Activated B cell treated with CpG ODN at 0.5 μM for 24 hours (primary cell): ENCODE results near the gene ZFHX3. TPM values are rescaled to one million over a fixed set of nuclear protein-coding genes. Genes with fewer than 3 reads are reported as not detected.
A peak's percentile ranks its signal among the peaks of the same experiment; 100 is the strongest.

Experiments used
- ATAC-seq: fragments of 200-7000 bp; cut with Tn5 transposase; one replicate; pipeline ENCODE4 v1.10.0; 2021; ENCODE audit warnings: low read depth, mild to moderate bottlenecking, moderate library complexity
- CTCF ChIA-PET: fragments of 350-600 bp; sonication (Branson Sonifier 250); formaldehyde crosslinking; loops from one replicate; lab custom pipeline; 2021; ENCODE audit warnings: antibody characterized with exemption; lab: Charles Lee
- POLR2A ChIA-PET: fragments of 350-600 bp; sonication (Branson Sonifier 250); formaldehyde crosslinking; loops from one replicate; lab custom pipeline; 2021; ENCODE audit warnings: antibody characterized with exemption; lab: Charles Lee
- DNase-seq: peaks from one replicate; pipeline ENCODE4 v3.0.0; 2022
- H3K27ac Mint-ChIP-seq: one replicate; pipeline ENCODE4 v1.8.0; 2020; ENCODE audit warnings: mixed read lengths
- H3K27me3 Mint-ChIP-seq: one replicate; pipeline ENCODE4 v1.8.0; 2021; ENCODE audit warnings: mixed read lengths
- H3K36me3 Mint-ChIP-seq: one replicate; pipeline ENCODE4 v1.8.0; 2021; ENCODE audit warnings: low read depth, mixed read lengths
- H3K4me1 Mint-ChIP-seq: one replicate; pipeline ENCODE4 v1.8.0; 2021; ENCODE audit warnings: mixed read lengths
- H3K4me3 Mint-ChIP-seq: one replicate; pipeline ENCODE4 v1.8.0; 2020; ENCODE audit warnings: mild to moderate bottlenecking, mixed read lengths
- H3K9me3 Mint-ChIP-seq: one replicate; pipeline ENCODE4 v1.8.0; 2020; ENCODE audit warnings: mixed read lengths
- CTCF ChIP-seq: fragments of 200-600 bp; IDR thresholded peaks from one replicate; pipeline ENCODE4 v1.8.0; 2022; ENCODE audit warnings: antibody characterized with exemption, mild to moderate bottlenecking
- intact Hi-C: fragments of 100-400 bp; cut with micrococcal nuclease; formaldehyde crosslinking; loops from one replicate; pipeline ENCODE4 v1.15.1; 2024
- total RNA-seq: library from RNA; stranded (reverse); gene quantifications from 2 replicates; pipeline ENCODE4 v1.2.3, GENCODE V29; 2022

ZFHX3 gene
- total RNA-seq, 1 donor from 2014 or later, result 9.2 TPM

GRCh38 chr16:73057291-73058210 lies 9.6 kb upstream of the ZFHX3 start:
- ChIA-PET POLR2A (interaction anchor here (0.6 kb wide), 1 partner anchor 10 kb away, joined by 3 read pairs; the partner anchor contains the start of gene ZFHX3), CTCF (interaction anchor here (0.6 kb wide), 1 partner anchor 555 kb away, joined by 5 read pairs; no protein-coding TSS in a partner anchor)
- H3K36me3 Mint-ChIP-seq, result peaks cover 2% of the 10 kb centered on the region
- H3K27ac Mint-ChIP-seq, result peak overlapping the region; percentile 77
- H3K4me1 Mint-ChIP-seq, result peaks cover 20% of the 10 kb centered on the region
- ATAC-seq (peak; percentile 51), DNase-seq (peak; percentile 48)
- H3K27me3 Mint-ChIP-seq, result peaks cover 30% of the 10 kb centered on the region
- peak overlapping the region; percentile 88 for H3K4me3 Mint-ChIP-seq
- H3K9me3 Mint-ChIP-seq, result no peaks in the 10 kb centered on the region
- intact Hi-C loops, result loop anchor here (1.0 to 10.0 kb wide), 4 partner anchors 9 to 1237 kb away; partner anchors contain the start of genes PSMD7 and ZFHX3
- no peak for TF ChIP-seq CTCF

- Mint-ChIP-seq H3K27ac (peak overlapping the region; percentile 77), H3K27me3 (peaks cover 24% of the 10 kb centered on the region), H3K4me3 (peak overlapping the region; percentile 88), H3K4me1 (peaks cover 17% of the 10 kb centered on the region), H3K9me3 (no peaks in the 10 kb centered on the region), H3K36me3 (peaks cover 2% of the 10 kb centered on the region)
- POLR2A ChIA-PET, result no interaction called here
- no peak for TF ChIP-seq CTCF
- DNase-seq (no peak), ATAC-seq (no peak)
- CTCF ChIA-PET, result interaction anchor here (0.6 kb wide), 1 partner anchor 554 kb away, joined by 5 read pairs; no protein-coding TSS in a partner anchor
- intact Hi-C loops, result loop anchor here (1.0 to 10.0 kb wide), 4 partner anchors 9 to 1238 kb away; partner anchors contain the start of genes PSMD7 and ZFHX3
These were observed 9.0 kb upstream of the ZFHX3 start for GRCh38 chr16:73056921-73057290.

GRCh38 chr16:73056448-73056847 lies 8.5 kb upstream of the ZFHX3 start:
- no peak overlapping the region for H3K27ac Mint-ChIP-seq
- H3K36me3 Mint-ChIP-seq, result peaks cover 2% of the 10 kb centered on the region
- peaks cover 21% of the 10 kb centered on the region for H3K27me3 Mint-ChIP-seq
- H3K4me3 Mint-ChIP-seq, result no peak overlapping the region
- intact Hi-C loops, result loop anchor here (5.0 to 10.0 kb wide), 3 partner anchors 269 to 1238 kb away; partner anchors contain the start of gene PSMD7
- no peak for TF ChIP-seq CTCF
- ATAC-seq (no peak), DNase-seq (no peak)
- ChIA-PET CTCF (no interaction called here), POLR2A (no interaction called here)
- no peaks in the 10 kb centered on the region for H3K9me3 Mint-ChIP-seq
- H3K4me1 Mint-ChIP-seq, result peaks cover 17% of the 10 kb centered on the region

GRCh38 chr16:73054813-73055482 lies 7.0 kb upstream of the ZFHX3 start:
- H3K4me1 Mint-ChIP-seq, result peaks cover 17% of the 10 kb centered on the region
- ATAC-seq, result no peak
- intact Hi-C loops, result loop anchor here (5.0 to 10.0 kb wide), 3 partner anchors 268 to 1240 kb away; partner anchors contain the start of gene PSMD7
- no peaks in the 10 kb centered on the region for H3K9me3 Mint-ChIP-seq
- H3K27me3 Mint-ChIP-seq, result peaks cover 15% of the 10 kb centered on the region
- no peak for DNase-seq
- no peak for TF ChIP-seq CTCF
- H3K4me3 Mint-ChIP-seq, result no peak overlapping the region
- POLR2A ChIA-PET, result no interaction called here
- no peak overlapping the region for H3K27ac Mint-ChIP-seq
- CTCF ChIA-PET, result no interaction called here
- H3K36me3 Mint-ChIP-seq, result peaks cover 2% of the 10 kb centered on the region
